Large intestine (tissue), 3 donors: Measurements from ENCODE around the gene SPATA13. TPM values are rescaled to one million over a fixed set of nuclear protein-coding genes. Genes with fewer than 3 reads are reported as not detected.

Experiments
- DNase-seq, 2 donors: peaks; one replicate each; pipeline versions ENCODE4 v3.0.0 to v3.0.0-alpha.2; 2013
- H3K27ac ChIP-seq: one replicate; pipeline ENCODE4 v1.5.1; 2013; ENCODE audit warnings: low read length
- H3K27me3 ChIP-seq: 2 replicates; pipeline ENCODE4 v1.6.1; 2013; ENCODE audit warnings: low read length; ENCODE audit not compliant: control insufficient read depth, insufficient read depth
- H3K36me3 ChIP-seq: 2 replicates; pipeline ENCODE4 v1.6.1; 2013; ENCODE audit warnings: low read length; ENCODE audit not compliant: control insufficient read depth, insufficient read depth
- H3K4me1 ChIP-seq: one replicate; pipeline ENCODE4 v1.6.1; 2013; ENCODE audit warnings: low read length; ENCODE audit not compliant: control insufficient read depth, insufficient read depth
- H3K4me3 ChIP-seq: one replicate; pipeline ENCODE4 v1.5.1; 2013; ENCODE audit warnings: low read length
- H3K9me3 ChIP-seq: one replicate; pipeline ENCODE4 v1.6.1; 2013; ENCODE audit warnings: mild to moderate bottlenecking, low read depth, low read length, moderate library complexity; ENCODE audit not compliant: control insufficient read depth
- WGBS: methylation state at CpG from one replicate; pipeline ENCODE4 v1.1.5; 2013; ENCODE audit warnings: low lambda C conversion rate; ENCODE audit not compliant: insufficient coverage; 5-methylcytosine and 5-hydroxymethylcytosine counted together
- polyA plus RNA-seq: library from polyadenylated mRNA; unstranded; fragments of 120-200 nt; gene quantifications from one replicate; pipeline ENCODE4 v1.2.1, GENCODE V29; 2013

Gene SPATA13
- polyA plus RNA-seq, 1 donor, result 19.9 TPM

- Histone ChIP-seq H3K36me3 (peaks cover 64% of the 10 kb centered on the region), H3K4me3 (no peak overlapping the region), H3K9me3 (no peaks in the 10 kb centered on the region), H3K4me1 (no peaks in the 10 kb centered on the region), H3K27ac (no peak overlapping the region), H3K27me3 (no peaks in the 10 kb centered on the region)
- DNase-seq, result no peak
- no CpG with 5 or more reads among the region's 8 CpGs for WGBS
Measured at GRCh38 chr13:24287748-24288287, 127.3 kb downstream of the SPATA13 start.

- Histone ChIP-seq H3K27ac (no peak overlapping the region), H3K36me3 (peaks cover 70% of the 10 kb centered on the region), H3K27me3 (no peaks in the 10 kb centered on the region), H3K4me3 (no peak overlapping the region), H3K9me3 (no peaks in the 10 kb centered on the region), H3K4me1 (no peaks in the 10 kb centered on the region)
- 50% methylated on average over 1 of the region's 5 CpGs for WGBS
- no peak for DNase-seq
Measured at GRCh38 chr13:24288870-24289269, 128.3 kb downstream of the SPATA13 start.

GRCh38 chr13:24290280-24290932 lies 129.9 kb downstream of the SPATA13 start:
- H3K4me1 ChIP-seq, result no peaks in the 10 kb centered on the region
- WGBS, result 100% methylated on average over 1 of the region's 20 CpGs
- no peaks in the 10 kb centered on the region for H3K9me3 ChIP-seq
- peaks cover 72% of the 10 kb centered on the region for H3K36me3 ChIP-seq
- no peak overlapping the region for H3K4me3 ChIP-seq
- no peaks in the 10 kb centered on the region for H3K27me3 ChIP-seq
- no peak overlapping the region for H3K27ac ChIP-seq
- no peak for DNase-seq

GRCh38 chr13:24292481-24292880 lies 132.0 kb downstream of the SPATA13 start:
- DNase-seq, result no peak
- H3K9me3 ChIP-seq, result no peaks in the 10 kb centered on the region
- H3K4me1 ChIP-seq, result no peaks in the 10 kb centered on the region
- peaks cover 78% of the 10 kb centered on the region for H3K36me3 ChIP-seq
- H3K4me3 ChIP-seq, result no peak overlapping the region
- no peaks in the 10 kb centered on the region for H3K27me3 ChIP-seq
- WGBS, result no CpG with 5 or more reads among the region's 6 CpGs
- H3K27ac ChIP-seq, result no peak overlapping the region

- no peak overlapping the region for H3K27ac ChIP-seq
- H3K36me3 ChIP-seq, result peaks cover 83% of the 10 kb centered on the region
Measured at GRCh38 chr13:24293746-24294145, 133.2 kb downstream of the SPATA13 start.

GRCh38 chr13:24299488-24300114 lies 139.1 kb downstream of the SPATA13 start:
- no peaks in the 10 kb centered on the region for H3K9me3 ChIP-seq
- no peak for DNase-seq
- H3K36me3 ChIP-seq, result peaks cover 85% of the 10 kb centered on the region
- no CpG with 5 or more reads among the region's 16 CpGs for WGBS
- H3K27ac ChIP-seq, result no peak overlapping the region
- no peaks in the 10 kb centered on the region for H3K27me3 ChIP-seq
- H3K4me3 ChIP-seq, result no peak overlapping the region
- H3K4me1 ChIP-seq, result no peaks in the 10 kb centered on the region

More at GRCh38 chr13:24293746-24294145, 133.2 kb downstream of the SPATA13 start:
- Histone ChIP-seq H3K9me3 (no peaks in the 10 kb centered on the region), H3K27me3 (no peaks in the 10 kb centered on the region), H3K4me3 (no peak overlapping the region), H3K4me1 (no peaks in the 10 kb centered on the region)
- DNase-seq, result no peak
- WGBS, result no CpG with 5 or more reads among the region's 10 CpGs

GRCh38 chr13:24301434-24301833 lies 140.9 kb downstream of the SPATA13 start:
- Histone ChIP-seq H3K9me3 (no peaks in the 10 kb centered on the region), H3K27me3 (no peaks in the 10 kb centered on the region), H3K36me3 (peaks cover 75% of the 10 kb centered on the region), H3K4me1 (no peaks in the 10 kb centered on the region), H3K27ac (no peak overlapping the region), H3K4me3 (no peak overlapping the region)
- WGBS, result 90% methylated on average over 2 of the region's 12 CpGs
- DNase-seq, result no peak

GRCh38 chr13:24301911-24302310 lies 141.4 kb downstream of the SPATA13 start:
- Histone ChIP-seq H3K27ac (no peak overlapping the region), H3K9me3 (no peaks in the 10 kb centered on the region), H3K27me3 (no peaks in the 10 kb centered on the region), H3K4me3 (no peak overlapping the region), H3K36me3 (peaks cover 70% of the 10 kb centered on the region), H3K4me1 (no peaks in the 10 kb centered on the region)
- WGBS, result no CpG with 5 or more reads among the region's 7 CpGs
- no peak for DNase-seq

- Histone ChIP-seq H3K36me3 (peaks cover 43% of the 10 kb centered on the region), H3K4me3 (no peak overlapping the region), H3K27me3 (no peaks in the 10 kb centered on the region), H3K9me3 (no peaks in the 10 kb centered on the region), H3K27ac (no peak overlapping the region), H3K4me1 (no peaks in the 10 kb centered on the region)
- no CpG with 5 or more reads among the region's 5 CpGs for WGBS
- DNase-seq, result no peak
Measured at GRCh38 chr13:24304620-24305019, 144.1 kb downstream of the SPATA13 start.

- WGBS, result no CpG with 5 or more reads among the region's 1 CpG
- Histone ChIP-seq H3K27ac (no peak overlapping the region), H3K27me3 (no peaks in the 10 kb centered on the region), H3K36me3 (peaks cover 23% of the 10 kb centered on the region), H3K4me1 (no peaks in the 10 kb centered on the region), H3K4me3 (no peak overlapping the region), H3K9me3 (no peaks in the 10 kb centered on the region)
- no peak for DNase-seq
Measured at GRCh38 chr13:24306632-24307031, 146.1 kb downstream of the SPATA13 start.
